Gastrocnemius medialis (tissue), 4 donors: ENCODE measurements around the gene S100A11. TPM values are rescaled to one million over a fixed set of nuclear protein-coding genes. Genes with fewer than 3 reads are reported as not detected.

ENCODE experiments used
- ATAC-seq, 2 donors: fragments of 150-250 bp; one replicate each; pipeline ENCODE4 v1.9.1; 2016
- DNase-seq, 2 donors: peaks; one replicate each; pipeline ENCODE4 v3.0.0-alpha.2; 2019
- H3K27ac ChIP-seq, 4 donors: fragments of 200-600 bp; sonication (generic); 1 replicate in 1 of 4; 2 replicates in 3 of 4; pipeline ENCODE4 v1.5.1; 2016 to 2018; ENCODE audit warnings: mild to moderate bottlenecking in 2 of 4, moderate library complexity in 1 of 4
- H3K27me3 ChIP-seq, 3 donors: fragments of 200-600 bp; sonication (generic) in 2 of 3; 1 replicate in 1 of 3; 2 replicates in 2 of 3; pipeline versions ENCODE4 v1.5.1 to v1.6.0; 2016 to 2019; ENCODE audit warnings: mild to moderate bottlenecking in 1 of 3, moderate library complexity in 1 of 3
- H3K36me3 ChIP-seq, 2 donors: fragments of 200-600 bp; sonication (generic) in 1 of 2; one replicate each; pipeline ENCODE4 v1.5.1; 2017 to 2018
- H3K4me1 ChIP-seq, 2 donors: fragments of 200-600 bp; sonication (generic) in 1 of 2; one replicate each; pipeline ENCODE4 v1.5.1; 2016 to 2017; ENCODE audit warnings: mild to moderate bottlenecking in 2 of 2
- H3K4me3 ChIP-seq, 4 donors: fragments of 200-600 bp; sonication (generic) in 3 of 4; 1 replicate in 1 of 4; 2 replicates in 3 of 4; pipeline ENCODE4 v1.5.1; 2016 to 2019; ENCODE audit warnings: mild to moderate bottlenecking in 2 of 4
- H3K9me3 ChIP-seq, 3 donors: fragments of 200-600 bp; sonication (generic) in 2 of 3; 1 replicate in 1 of 3; 2 replicates in 2 of 3; pipeline ENCODE4 v1.5.1; 2016 to 2019
- POLR2A ChIP-seq, 2 donors: fragments of 450-650 bp; IDR thresholded peaks; one replicate each; pipeline ENCODE4 v1.6.1; 2017; ENCODE audit warnings: antibody characterized with exemption in 2 of 2, mild to moderate bottlenecking in 2 of 2, moderate library complexity in 2 of 2
- in situ Hi-C, 4 donors: fragments of 200-750 bp; cut with MboI; loops; one replicate each; pipeline versions ENCODE4 v1.15.0 to v1.8.0; 2017; ENCODE audit warnings: low sequenced_read_pairs in 4 of 4
- intact Hi-C: fragments of 100-400 bp; cut with DNase I; formaldehyde crosslinking; loops from one replicate; pipeline ENCODE4 v1.15.1; 2023; ENCODE audit warnings: low total_unique reads
- total RNA-seq, 4 donors: library from RNA; depleted of rRNA; stranded (reverse); fragments of >200 nt; gene quantifications; one replicate each; pipeline versions ENCODE4 v1.1.0 to v1.2.3, GENCODE V29; 2016
- TF ChIP-seq, protein P1 (sequence below), 5 experiments: fragments of 450-650 bp in 3 of 5; fragments of 200-600 bp in 2 of 5; sonication (generic) in 2 of 5; IDR thresholded peaks in 4 of 5; conservative IDR thresholded peaks in 1 of 5; 1 replicate in 4 of 5; 2 replicates in 1 of 5; pipeline ENCODE4 v1.5.1; 2016 to 2019; ENCODE audit warnings: antibody characterized with exemption in 5 of 5, mild to moderate bottlenecking in 3 of 5, moderate library complexity in 3 of 5

Gene S100A11
- total RNA-seq, 4 donors from 2014 or later = 8.4 to 66.2 (median 29.8) TPM

DNA sequence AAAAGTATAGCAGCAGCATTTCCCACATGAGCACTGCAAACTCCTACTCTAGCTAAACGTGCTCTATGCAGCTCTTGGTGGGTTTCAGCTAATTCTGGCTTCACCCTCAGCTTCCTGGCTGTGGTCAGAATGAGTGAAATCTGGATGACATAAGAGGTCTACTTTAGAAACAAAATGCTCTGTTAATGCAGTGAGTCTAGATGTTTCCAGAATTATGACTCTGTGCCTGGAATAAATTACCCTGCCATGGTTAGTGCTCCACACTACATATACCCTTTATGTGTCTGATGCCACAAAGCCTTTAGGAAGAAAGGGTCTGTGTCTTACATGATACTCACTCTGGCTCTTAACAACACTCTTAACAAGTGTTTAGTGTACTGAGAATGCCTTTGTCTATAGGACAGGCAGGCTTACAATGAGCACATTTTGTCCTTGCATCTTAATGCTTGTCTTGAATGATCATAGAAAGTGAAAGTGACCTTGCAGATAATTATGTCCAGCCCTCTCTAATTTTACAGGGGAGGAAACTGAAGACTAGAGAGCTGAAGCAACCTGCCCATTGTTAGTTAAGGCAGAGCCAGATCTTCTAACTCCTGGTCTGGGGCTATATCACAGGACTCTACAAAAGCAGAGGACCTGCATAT lies 52.4 kb downstream of the S100A11 start:
- DNase-seq = no peak
- peaks cover 0 to 39% of the 10 kb centered on the region in 2 donors for H3K36me3 ChIP-seq
- H3K9me3 ChIP-seq = no peaks in the 10 kb centered on the region
- H3K27me3 ChIP-seq = no peaks in the 10 kb centered on the region
- no peak overlapping the region for H3K4me3 ChIP-seq
- no peak for TF ChIP-seq POLR2A (IDR thresholded peaks at IDR 0.05)
- TF ChIP-seq, protein P1, sequence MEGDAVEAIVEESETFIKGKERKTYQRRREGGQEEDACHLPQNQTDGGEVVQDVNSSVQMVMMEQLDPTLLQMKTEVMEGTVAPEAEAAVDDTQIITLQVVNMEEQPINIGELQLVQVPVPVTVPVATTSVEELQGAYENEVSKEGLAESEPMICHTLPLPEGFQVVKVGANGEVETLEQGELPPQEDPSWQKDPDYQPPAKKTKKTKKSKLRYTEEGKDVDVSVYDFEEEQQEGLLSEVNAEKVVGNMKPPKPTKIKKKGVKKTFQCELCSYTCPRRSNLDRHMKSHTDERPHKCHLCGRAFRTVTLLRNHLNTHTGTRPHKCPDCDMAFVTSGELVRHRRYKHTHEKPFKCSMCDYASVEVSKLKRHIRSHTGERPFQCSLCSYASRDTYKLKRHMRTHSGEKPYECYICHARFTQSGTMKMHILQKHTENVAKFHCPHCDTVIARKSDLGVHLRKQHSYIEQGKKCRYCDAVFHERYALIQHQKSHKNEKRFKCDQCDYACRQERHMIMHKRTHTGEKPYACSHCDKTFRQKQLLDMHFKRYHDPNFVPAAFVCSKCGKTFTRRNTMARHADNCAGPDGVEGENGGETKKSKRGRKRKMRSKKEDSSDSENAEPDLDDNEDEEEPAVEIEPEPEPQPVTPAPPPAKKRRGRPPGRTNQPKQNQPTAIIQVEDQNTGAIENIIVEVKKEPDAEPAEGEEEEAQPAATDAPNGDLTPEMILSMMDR (IDR thresholded peaks at IDR 0.05 in 4 of 5, conservative IDR thresholded peaks at IDR 0.05 in 1 of 5) = no peak
- in situ Hi-C loops = no loop called here
- intact Hi-C loops = no loop called here
- H3K27ac ChIP-seq = no peak overlapping the region
- H3K4me1 ChIP-seq = peaks cover 12 to 24% of the 10 kb centered on the region in 2 donors
- no peak for ATAC-seq

Other genes with a start within 250 kb of the S100A11 start
- gene TDRKH, start 246.5 kb downstream of the S100A11 start, total RNA-seq = 1 to 10 TPM; 3.9 to 8.3 (median 4.6) TPM
- 10 to 100 TPM in 2 of 4 donors, 1 to 10 TPM in 2; 4.2 to 24.5 (median 14.3) TPM for gene LINGO4, start 231.6 kb downstream of the S100A11 start, total RNA-seq
- gene RORC, start 205.2 kb downstream of the S100A11 start, total RNA-seq = 100 to 1,000 TPM in 3 of 4 donors, 10 to 100 TPM in 1; 61.3 to 251 (median 163) TPM
- not detected for gene C2CD4D, start 197.2 kb downstream of the S100A11 start, total RNA-seq
- not detected for gene THEM5, start 183.3 kb downstream of the S100A11 start, total RNA-seq
- gene THEM4, start 127.5 kb downstream of the S100A11 start, total RNA-seq = 10 to 100 TPM in 1 of 4 donors, 1 to 10 TPM in 3; 7.7 to 21.8 (median 9.6) TPM
- gene S100A10, start 43.1 kb downstream of the S100A11 start, total RNA-seq = 10 to 100 TPM in 3 of 4 donors, 1 to 10 TPM in 1; 6.4 to 60.3 (median 28.0) TPM
- gene TCHHL1, start 52.1 kb upstream of the S100A11 start, total RNA-seq = not detected
- gene TCHH, start 78.4 kb upstream of the S100A11 start, total RNA-seq = under 1 TPM in 1 of 4 donors, not detected in 3; 0.13 TPM
- not detected for gene RPTN, start 122.2 kb upstream of the S100A11 start, total RNA-seq
- gene HRNR, start 187.2 kb upstream of the S100A11 start, total RNA-seq = not detected